DMS114 treated with DMSO at 0.1 percent for 48 hours (cell line): ENCODE measurements around the gene NBPF9.
"Not testable (repeated sequence)": the region's sequence is repeated elsewhere in the genome, so short reads cannot be mapped to it uniquely, and the experiment has no call there.

Experiments
- DNase-seq: peaks from one replicate; lab custom pipeline; 2025; ENCODE audit not compliant: unreplicated experiment; lab: John Stamatoyannopoulos, UW

NBPF9 gene, protein sequence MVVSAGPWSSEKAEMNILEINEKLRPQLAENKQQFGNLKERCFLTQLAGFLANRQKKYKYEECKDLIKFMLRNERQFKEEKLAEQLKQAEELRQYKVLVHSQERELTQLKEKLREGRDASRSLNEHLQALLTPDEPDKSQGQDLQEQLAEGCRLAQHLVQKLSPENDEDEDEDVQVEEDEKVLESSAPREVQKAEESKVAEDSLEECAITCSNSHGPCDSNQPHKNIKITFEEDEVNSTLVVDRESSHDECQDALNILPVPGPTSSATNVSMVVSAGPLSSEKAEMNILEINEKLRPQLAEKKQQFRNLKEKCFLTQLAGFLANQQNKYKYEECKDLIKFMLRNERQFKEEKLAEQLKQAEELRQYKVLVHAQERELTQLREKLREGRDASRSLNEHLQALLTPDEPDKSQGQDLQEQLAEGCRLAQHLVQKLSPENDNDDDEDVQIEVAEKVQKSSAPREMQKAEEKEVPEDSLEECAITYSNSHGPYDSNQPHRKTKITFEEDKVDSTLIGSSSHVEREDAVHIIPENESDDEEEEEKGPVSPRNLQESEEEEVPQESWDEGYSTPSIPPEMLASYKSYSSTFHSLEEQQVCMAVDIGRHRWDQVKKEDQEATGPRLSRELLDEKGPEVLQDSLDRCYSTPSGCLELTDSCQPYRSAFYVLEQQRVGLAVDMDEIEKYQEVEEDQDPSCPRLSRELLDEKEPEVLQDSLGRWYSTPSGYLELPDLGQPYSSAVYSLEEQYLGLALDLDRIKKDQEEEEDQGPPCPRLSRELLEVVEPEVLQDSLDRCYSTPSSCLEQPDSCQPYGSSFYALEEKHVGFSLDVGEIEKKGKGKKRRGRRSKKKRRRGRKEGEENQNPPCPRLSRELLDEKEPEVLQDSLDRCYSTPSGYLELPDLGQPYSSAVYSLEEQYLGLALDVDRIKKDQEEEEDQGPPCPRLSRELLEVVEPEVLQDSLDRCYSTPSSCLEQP (N-terminal part only)

DNA sequence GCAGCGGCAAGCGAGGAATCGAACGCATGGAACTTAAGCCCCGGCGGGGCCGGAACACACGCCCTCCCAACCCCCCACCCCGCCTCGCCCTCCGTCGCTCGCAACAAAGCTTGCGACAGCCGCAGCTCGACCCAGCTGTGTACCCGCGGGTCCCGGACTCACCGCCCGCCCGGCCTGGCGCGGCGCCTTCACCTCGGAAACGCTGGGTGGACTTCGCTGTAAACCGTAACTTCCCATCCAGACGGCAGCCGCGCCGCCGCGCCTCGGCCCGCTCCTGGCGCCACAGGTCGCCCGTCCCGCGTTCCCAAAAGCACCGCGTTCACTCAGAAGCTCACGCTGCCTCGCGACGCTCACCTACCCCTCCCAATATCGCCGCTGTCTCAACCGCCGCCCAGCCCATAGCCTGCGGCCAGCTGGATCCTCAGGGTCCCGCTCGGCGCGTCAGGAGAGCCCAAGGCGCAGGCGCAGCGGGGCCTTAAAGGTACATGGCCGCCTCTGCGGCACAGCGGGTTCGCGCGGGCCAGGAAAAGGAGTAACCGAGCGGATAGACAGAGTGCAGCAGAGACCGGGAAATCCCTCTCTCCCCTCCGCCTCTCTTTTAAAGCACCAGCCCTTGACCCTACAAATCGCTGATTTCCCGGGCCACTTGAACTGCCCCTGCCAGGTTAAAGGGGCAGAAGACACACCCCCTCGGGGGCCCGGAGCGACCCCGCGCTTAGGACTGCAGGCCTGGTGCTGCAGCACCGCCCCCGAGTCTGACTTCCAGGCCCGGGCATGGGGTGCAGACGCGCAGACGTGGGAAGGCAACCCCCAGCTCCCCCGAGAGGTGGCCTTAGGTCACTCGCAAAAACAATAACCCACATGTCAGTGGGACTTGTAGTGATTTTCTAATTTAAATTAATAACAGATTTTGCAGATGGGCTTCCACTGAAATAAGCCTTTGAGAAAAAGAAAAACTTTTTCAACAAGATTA is at the start of gene NBPF9:
TSS of gene NBPF9 (minus strand) at position 443 of the 973 bp plus-strand sequence. CDS start 21,412 bp downstream, outside the sequence.
- peak; percentile 29 for DNase-seq

DNA sequence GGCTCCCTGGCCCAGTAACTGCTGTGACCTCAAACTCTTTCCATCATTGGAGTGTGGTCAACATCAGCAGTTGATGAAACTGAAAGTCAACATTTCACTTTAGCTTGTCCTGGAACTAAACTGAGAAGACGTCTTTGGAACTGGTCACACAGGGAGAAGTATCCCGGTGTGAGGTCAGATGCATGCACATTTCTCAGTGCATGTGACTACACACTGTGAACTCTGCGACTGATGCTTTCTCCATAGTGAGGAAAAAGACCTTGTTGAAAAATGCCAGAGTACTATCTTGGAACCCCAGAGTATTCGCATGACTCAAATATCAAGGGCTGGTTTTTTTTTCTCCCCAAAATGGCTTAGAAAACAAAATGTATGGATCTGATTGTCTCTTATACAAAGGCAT is 46.6 kb upstream of the NBPF9 start:
- not testable (repeated sequence) for DNase-seq

DNA sequence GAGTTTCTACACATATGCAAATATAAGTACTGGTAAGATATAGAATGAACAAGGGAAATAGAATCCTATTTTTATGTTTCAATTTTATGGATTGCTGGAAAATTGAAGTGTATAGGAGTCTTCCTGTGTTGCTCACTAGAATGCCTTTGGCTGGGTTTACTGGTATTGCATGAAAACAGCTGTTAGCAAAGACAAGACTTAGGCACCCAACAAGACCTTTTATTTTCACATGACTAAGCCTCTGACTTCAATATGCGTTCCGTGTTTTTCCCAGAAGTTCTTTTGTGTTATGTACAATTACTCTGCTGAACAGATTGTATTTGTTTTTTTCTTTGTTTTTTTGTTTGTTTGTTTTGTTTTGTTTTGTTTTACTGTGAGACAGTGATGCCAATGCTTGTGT is 34.2 kb upstream of the NBPF9 start:
- not testable (repeated sequence) for DNase-seq

DNA sequence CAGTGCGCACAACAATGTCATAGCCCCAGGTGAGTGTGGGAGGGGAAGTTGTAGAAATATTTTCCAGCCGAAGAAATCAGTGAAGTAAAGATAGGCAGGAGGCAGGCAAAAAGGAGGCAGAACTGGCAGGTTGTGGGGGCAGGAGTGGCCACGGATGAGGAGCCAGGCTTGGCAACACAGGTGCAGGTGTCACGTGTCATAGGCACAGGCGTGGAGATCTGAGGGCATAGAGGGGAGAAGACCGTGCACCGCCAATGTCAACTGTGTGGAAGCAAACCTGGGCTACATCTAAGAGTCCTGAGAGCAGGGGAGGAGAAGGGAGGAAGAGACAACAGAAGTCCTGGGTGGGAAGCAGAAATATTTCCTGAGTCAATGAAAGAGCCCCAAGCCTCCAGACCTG is 27.6 kb upstream of the NBPF9 start:
- not testable (repeated sequence) for DNase-seq

DNA sequence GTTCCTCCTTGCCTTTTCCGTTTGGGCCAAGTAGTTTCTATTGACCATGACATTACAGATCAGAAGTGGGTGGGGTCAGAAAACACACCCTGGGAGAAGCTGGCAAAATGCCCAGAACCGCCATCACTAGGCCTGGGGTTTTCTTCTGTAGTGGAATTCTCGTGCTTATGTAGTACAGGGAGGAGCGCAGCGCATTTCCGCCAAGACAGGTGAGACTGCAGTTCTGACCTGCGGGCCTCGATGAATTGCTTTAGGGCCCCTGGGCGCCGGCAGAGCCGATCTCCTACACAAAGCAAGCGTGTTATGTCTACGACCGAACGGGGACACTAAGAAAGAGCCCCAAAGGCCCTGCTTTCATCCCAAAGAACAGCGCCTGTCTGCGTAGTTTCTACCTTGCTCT is 25.9 kb upstream of the NBPF9 start:
- DNase-seq, result not testable (repeated sequence)

DNA sequence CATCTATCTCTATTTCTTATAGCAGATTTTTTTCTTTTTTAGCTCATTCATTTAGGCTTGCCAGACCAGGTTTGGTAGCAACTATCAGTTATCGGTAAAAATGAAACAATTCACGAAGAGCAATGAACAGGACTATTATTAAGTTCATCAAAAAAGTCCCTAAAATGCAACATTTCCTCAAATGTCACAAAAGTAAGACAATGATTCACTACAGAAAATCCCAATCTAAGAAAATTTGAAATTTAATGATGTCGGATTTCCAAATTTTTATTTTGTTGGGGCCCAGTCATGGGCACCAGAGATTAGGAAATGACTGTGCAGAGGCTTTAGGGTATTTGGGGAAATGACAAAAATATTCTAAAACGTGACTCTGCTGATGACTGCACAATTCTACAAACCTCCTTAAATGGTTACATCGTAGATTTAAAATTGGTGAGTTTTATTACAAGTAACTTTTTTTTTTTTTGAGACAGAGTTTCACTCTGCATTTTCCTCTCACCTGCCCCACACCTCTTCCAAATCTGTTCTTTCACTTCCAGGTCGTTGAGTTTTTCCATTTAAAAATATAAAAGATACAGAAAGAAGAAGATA is 23.3 kb upstream of the NBPF9 start:
- not testable (repeated sequence) for DNase-seq

DNA sequence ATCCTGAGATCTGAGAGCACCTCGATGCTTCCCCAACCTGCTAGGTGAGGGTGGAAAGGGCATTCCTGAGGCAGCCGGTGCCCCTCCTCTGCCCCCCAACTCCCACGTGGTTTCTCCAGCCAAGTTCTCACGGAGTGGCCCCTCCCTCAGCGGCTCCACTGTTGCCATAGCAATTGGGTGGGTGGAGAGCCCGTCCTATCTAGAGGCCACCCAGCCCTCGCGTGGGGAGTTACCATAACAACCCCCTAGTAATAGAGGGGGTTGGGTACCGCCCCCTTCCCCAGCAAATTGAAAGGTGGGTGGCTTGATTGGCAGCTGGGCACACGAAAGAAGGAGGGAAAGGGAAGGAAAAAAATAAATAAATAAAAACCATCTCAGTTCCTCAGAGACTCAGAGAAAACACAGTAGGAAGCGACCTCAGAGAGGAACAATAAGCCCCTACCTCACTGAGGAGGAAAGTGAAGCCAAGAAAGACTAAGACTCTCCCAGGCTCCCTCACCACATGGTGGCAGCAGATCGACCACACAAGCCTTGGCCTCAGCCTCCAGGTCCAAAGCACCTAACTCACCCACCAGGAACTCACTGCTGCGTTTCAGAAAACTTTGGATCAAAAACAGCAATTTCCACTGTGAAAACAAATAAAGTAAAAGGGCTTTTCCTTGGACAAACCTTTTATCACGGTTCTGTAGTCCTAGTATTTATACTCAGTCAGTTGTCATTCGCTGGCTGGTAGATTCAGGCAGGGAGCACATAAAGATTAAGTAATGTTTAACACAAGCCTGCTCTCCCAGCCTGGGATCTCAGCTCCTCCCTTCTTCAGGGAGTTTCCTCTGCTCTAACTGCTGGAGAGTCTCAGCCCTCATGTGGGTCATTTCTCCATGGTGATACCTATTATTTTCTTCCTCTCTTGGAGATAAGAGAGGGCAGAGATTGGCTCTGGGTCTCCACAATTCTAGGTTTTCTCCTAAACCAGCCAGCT is 20.9 kb upstream of the NBPF9 start:
- peak; percentile 21 for DNase-seq

DNA sequence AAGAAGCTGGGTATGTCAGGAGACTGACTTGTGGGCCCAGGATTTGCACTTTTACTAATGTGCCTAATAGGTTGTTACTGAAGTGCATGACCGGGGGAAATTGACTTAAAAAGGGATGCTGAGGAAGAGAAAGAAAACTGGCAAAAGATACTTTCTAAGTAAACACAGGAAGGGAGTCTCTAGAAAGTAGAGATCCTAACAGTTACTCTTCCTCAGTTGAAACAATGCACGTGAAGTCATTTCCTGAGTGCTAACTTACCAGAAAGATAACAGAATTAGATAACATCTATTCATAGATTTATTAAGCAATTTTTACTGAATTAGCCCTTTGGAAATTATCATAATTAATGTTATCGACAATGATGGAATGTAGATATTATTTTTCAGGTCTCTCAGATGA is 9.5 kb upstream of the NBPF9 start:
- DNase-seq, result not testable (repeated sequence)

DNA sequence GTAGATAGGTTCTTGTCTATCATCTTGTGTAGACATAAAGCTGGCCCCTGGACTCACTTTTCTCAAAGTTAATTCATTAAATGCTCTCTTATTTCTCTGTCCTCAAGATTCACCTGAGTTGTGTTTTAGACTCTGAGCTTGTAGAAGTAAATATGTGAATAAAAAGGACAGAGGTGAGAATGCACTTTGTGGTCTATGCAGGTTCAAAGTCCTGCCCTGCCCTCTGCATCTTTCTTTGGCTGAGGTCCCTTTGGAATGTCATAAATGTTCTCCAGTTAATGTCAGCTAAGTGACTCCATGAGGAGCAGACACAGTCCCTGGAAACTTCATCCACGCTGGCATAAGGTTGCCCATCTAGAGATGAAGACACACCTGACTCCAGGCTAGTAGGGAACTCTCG is 7.0 kb upstream of the NBPF9 start:
- DNase-seq, result not testable (repeated sequence)

DNA sequence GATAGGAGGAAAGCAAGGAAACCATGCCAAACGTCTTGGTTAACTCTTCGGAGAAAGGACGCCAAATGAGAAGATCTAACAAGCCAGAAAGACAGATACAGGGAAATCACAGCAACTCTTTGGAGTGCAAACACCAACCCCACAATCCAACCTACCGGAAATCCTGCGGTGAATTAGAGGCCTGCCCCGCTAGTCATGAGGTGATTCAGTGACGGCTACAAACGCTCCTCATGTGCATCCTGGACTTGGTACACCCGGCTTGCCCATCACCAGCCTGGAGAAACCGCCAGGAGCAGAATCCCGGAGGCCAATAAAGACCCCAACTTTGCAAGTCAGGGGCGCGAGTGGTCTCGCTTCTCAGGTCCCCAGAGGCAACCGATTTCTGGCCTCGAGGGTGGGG is 777 bp downstream of the NBPF9 start:
- not testable (repeated sequence) for DNase-seq

DNA sequence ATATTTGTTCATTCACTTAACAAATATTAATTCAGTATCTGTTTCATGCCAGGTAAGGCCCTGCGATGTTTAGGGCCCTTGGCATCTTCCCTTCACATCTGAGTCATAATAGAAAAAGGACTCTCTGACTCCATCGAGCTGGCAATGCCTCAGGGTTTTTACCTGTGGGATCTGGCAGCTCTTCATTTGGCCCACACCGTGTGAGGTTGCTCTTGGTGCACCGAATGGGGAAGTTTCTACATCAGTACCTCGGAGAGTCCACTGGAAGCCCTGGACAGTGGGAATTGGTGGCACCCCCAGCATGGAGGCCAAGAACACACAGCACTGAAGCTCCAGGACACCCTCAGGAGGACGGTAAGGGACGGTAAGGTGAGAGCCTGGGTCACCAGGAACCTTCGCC is 5.1 kb downstream of the NBPF9 start:
- DNase-seq, result not testable (repeated sequence)

DNA sequence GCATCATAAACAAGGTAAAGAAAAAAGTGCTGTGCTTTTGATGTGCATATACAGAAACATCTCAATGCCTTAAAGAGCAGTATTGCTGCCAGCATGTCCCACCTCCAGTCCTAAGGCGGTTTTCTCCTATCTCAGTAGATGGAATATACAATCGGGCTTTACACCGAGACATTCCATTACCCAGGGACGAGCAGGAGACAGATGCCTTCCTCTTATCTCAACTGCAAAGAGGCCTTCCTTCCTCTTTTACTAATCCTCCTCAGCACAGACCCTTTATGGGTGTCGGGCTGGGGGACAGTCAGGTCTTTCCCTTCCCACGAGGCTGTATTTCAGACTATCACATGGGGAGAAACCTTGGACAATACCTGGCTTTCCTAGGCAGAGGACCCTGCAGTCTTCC is 10.2 kb downstream of the NBPF9 start:
- not testable (repeated sequence) for DNase-seq

DNA sequence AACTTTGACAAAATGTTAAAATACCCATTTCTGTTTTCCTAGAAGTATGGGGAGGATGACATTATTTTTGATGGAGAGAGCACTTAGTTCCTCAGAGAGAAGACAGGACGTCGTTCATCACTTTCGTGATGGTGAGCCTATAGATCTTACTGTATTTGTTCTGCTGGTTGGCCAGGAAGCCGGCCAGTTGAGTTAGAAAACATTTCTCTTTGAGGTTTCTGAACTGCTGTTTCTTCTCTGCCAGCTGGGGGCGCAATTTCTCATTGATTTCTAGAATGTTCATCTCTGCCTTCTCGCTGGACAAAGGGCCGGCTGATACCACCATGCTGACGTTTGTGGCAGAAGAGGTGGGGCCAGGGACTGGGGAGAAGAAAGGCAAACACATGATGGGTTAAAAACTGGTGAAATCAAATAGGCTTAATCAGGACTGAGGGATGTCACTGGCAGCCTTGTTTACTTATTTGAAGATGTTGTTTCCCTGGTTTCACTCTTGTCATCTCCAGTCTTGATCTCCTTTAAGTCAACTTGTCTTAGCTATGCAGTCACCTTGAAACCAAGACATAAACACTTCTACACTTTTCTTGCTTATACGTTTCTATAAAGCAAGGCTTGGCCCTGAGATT is 27.7 kb downstream of the NBPF9 start:
- DNase-seq, result not testable (repeated sequence)

DNA sequence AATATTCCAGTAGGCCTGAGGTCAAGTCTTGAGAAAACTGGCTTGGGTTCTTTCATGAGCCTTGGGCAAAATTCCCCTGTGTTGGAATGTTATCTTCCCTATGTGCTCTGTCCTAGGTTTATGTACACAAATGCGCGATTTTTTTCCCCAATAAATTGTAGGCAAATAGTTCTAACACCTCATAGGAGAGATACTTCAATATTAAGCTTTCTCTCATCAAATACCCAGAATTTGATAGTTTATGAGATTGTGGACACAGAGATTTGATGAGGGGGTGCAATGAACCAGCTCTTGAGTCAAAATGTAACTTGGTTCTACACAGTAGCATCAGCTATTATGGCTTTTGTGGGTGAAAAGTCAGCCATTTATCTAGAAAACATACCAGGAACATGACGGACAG is 38.7 kb downstream of the NBPF9 start:
- not testable (repeated sequence) for DNase-seq

DNA sequence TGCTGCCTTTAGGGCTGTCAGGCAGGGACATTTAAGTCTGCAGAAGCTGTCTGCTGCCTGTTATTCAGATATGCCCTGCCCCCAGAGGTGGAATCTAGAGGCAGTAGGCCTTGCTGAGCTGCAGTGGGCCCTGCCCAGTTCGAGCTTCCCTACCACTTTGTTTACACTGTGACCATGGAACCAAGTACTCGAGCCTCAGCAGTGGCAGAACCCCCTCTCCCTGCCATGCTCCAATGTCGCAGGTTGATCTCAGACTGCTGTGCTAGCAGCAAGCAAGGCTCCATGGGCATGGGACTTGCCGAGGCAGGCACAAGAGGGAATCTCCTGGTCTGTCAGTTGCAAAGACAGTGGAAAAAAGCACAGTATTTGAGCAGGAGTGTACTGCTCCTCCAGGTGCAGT is 60.3 kb downstream of the NBPF9 start:
- DNase-seq, result not testable (repeated sequence)

DNA sequence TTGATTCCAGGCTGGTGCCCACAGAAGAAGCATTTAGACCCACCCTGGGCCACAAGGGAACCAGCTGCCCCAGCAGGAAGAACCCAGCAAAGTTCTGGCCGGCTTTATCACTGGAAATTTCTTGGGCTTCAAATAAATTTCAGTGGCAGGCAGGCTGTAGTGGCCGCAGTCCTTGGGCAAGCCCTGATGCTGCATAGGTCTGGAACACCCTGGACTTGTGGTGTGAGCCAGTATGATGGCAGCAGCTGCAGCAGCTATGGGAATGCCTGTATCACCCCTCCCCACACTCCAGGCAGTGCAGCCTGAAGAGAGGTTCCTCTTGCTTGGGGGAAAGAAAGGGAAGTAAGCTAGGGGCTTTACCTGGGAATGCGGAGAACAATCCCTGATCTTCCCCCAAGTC is 69.4 kb downstream of the NBPF9 start:
- DNase-seq, result not testable (repeated sequence)

DNA sequence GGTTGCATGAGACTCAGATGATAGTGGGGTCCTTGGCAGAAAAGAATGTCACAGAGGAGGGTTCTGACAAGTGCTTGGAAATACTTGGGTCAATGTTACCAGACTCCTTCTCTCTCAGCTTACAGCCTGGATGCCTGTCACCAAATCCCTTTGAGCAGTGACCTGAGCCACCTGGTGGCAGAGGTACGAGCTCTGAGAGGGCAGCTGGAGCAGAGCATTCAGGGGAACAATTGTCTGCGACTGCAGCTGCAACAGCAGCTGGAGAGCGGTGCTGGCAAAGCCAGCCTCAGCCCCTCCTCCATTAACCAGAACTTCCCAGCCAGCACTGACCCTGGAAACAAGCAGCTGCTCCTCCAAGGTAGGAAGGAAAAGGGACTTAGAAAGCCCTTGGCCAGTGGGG is 79.0 kb downstream of the NBPF9 start:
- DNase-seq, result not testable (repeated sequence)

DNA sequence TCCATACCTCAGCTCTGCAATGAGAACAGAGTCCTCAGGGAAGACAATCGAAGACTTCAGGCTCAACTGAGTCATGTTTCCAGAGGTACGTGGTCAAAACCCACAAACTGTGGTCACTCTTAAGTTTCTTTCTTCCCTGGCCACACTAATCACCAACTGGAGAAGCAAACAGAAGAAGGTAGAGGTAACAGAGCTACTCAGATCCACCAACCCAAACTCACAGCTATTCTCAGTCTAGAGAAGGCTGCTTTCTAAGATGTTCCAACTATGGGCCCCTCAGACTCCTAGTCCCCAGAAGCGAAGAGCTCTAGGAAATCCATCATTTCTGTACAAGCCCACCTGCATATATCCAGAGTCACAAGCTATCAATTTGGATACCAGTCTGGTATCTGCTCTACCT is 84.8 kb downstream of the NBPF9 start:
- not testable (repeated sequence) for DNase-seq
